Subcutaneous abdominal adipose tissue (tissue), 5 donors: Measurements from ENCODE around the gene LRRC38.

Experiments used
- H3K27ac ChIP-seq: one replicate; pipeline ENCODE4 v1.7.0; 2013; ENCODE audit warnings: low read depth, mild to moderate bottlenecking, inconsistent platforms, low read length, moderate library complexity
- H3K27me3 ChIP-seq, 5 donors: one replicate each; pipeline ENCODE4 v1.7.0; 2013; ENCODE audit warnings: low read length in 5 of 5, inconsistent platforms in 1 of 5; ENCODE audit not compliant: control insufficient read depth in 5 of 5, insufficient read depth in 4 of 5
- H3K36me3 ChIP-seq, 5 donors: one replicate each; pipeline ENCODE4 v1.7.0; 2013; ENCODE audit warnings: low read length in 5 of 5; ENCODE audit not compliant: control insufficient read depth in 5 of 5, insufficient read depth in 5 of 5
- H3K4me1 ChIP-seq, 5 donors: one replicate each; pipeline ENCODE4 v1.7.0; 2013; ENCODE audit warnings: low read length in 5 of 5, mild to moderate bottlenecking in 3 of 5, moderate library complexity in 1 of 5; ENCODE audit not compliant: control insufficient read depth in 5 of 5, insufficient read depth in 5 of 5
- H3K4me3 ChIP-seq, 5 donors: one replicate each; pipeline ENCODE4 v1.7.0; 2013; ENCODE audit warnings: low read length in 5 of 5, low read depth in 1 of 5
- H3K9ac ChIP-seq, 5 donors: one replicate each; pipeline ENCODE4 v1.7.0; 2013; ENCODE audit warnings: low read length in 5 of 5, mild to moderate bottlenecking in 4 of 5, moderate library complexity in 3 of 5
- H3K9me3 ChIP-seq, 5 donors: one replicate each; pipeline ENCODE4 v1.7.0; 2013; ENCODE audit warnings: low read length in 5 of 5; ENCODE audit not compliant: control insufficient read depth in 5 of 5
- donor health status: healthy.
- donor health status: healthy.
- donor health status: healthy.
- donor health status: healthy.
- donor health status: healthy.

The LRRC38 gene

DNA sequence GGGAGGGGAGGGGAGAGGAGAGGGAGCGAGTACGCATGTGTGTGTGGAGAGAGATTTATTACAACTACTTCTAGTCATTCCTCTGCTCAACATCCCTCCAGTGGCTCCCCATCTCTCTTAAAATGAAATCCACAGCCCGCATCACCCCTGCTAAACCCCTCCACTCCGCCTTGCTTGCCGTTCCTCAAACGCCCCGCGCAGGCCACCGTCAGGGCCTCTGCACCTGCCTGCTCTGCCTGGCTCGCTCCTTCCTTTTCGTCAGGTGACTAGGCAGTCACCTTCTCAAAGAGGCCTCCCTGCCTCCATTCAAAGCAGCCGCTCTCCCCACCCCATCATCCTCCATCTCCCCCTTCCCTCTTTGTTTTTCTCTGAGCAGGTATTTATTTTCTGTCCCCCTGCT is 29.9 kb downstream of the LRRC38 start:
- no peaks in the 10 kb centered on the region for H3K9me3 ChIP-seq
- H3K4me1 ChIP-seq = peaks cover 0 to 7% (median 2%) of the 10 kb centered on the region in 5 donors
- H3K27me3 ChIP-seq = peaks cover 0 to 7% (median 0%) of the 10 kb centered on the region in 5 donors
- H3K27ac ChIP-seq = no peak overlapping the region
- H3K36me3 ChIP-seq = no peaks in the 10 kb centered on the region
- H3K4me3 ChIP-seq = no peak overlapping the region
- no peak overlapping the region for H3K9ac ChIP-seq

DNA sequence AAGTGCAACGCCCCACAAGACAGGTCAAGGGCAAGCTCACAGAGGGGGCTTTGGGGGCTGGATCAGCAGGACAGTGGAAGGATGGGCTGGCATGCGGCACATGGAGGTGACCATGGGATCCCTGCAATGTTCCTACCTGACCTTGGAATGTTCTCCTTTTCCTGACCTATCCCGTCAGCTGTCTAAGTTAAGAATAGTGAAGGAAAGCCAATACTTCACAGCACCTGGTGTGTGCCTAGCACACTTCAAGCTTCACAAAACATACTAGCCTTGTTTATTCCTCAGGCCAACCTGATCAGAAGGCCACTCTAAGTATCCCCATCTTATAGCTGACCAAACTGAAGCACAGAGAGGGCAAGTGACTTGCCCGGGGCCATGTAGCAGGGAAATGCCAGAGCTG is 31.2 kb downstream of the LRRC38 start:
- Histone ChIP-seq H3K4me3 (no peak overlapping the region), H3K27ac (no peak overlapping the region), H3K9me3 (peaks cover 0 to 11% (median 11%) of the 10 kb centered on the region in 5 donors), H3K4me1 (peaks cover 0 to 2% (median 0%) of the 10 kb centered on the region in 5 donors), H3K9ac (no peak overlapping the region), H3K27me3 (peaks cover 0 to 7% (median 0%) of the 10 kb centered on the region in 5 donors), H3K36me3 (no peaks in the 10 kb centered on the region)

DNA sequence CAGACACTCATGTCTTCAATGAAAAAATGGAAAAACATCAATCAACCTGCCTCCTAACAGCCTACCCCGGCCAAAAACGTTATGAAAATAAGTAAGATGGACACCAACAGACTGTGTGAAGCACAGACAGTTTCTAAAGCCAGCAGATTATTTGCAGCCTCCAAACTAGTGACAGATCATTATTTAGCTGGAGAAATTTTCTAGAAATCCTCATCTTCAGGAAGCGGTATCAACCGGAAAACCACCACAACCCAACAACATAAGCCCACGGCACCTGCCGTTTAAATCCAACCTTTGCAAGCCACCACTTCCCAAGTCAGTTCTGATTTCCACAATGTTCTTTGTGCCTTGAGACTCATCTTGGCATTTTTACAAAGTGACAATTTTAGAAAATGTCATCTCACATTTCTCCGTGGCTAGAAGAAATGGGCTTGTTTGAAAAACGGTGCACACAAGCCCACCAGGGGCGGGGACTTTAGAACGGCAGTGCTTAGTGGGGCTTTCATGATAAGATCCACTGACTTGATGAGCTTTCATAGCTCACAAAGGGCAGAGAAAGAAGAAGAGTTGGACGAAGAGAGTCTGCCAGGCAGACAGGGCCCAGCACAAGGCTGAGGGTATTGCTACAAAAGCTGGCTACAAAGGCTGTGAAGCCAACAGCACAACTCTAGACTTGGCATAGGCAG is 34.5 kb downstream of the LRRC38 start:
- peaks cover 0 to 3% (median 0%) of the 10 kb centered on the region in 5 donors for H3K27me3 ChIP-seq
- H3K4me1 ChIP-seq = no peaks in the 10 kb centered on the region
- H3K9me3 ChIP-seq = peaks cover 0 to 27% (median 13%) of the 10 kb centered on the region in 5 donors
- no peak overlapping the region for H3K27ac ChIP-seq
- no peaks in the 10 kb centered on the region for H3K36me3 ChIP-seq
- H3K4me3 ChIP-seq = no peak overlapping the region
- no peak overlapping the region for H3K9ac ChIP-seq

DNA sequence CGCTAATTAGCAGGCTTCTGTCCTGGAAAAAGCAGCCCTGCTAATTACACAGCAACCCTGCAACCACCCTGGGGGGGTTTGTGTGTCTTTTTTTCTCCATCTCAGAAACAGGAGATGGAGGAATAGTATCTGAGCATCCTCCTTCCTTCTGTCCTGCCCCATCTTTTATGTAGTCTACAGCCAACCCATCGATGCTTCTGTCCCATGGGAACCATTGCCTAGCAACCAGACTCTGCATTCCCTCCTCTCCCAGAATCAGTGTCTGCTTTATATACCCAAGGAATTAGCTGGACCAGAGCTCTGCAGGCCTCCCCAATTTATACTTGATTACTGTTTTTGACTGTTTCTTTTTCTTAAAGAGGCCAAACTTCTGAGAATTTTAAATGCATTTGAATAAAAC is 35.1 kb downstream of the LRRC38 start:
- H3K27me3 ChIP-seq = peaks cover 0 to 3% (median 0%) of the 10 kb centered on the region in 5 donors
- H3K4me3 ChIP-seq = no peak overlapping the region
- peaks cover 0 to 27% (median 14%) of the 10 kb centered on the region in 5 donors for H3K9me3 ChIP-seq
- no peak overlapping the region for H3K9ac ChIP-seq
- H3K36me3 ChIP-seq = no peaks in the 10 kb centered on the region
- no peak overlapping the region for H3K27ac ChIP-seq
- no peaks in the 10 kb centered on the region for H3K4me1 ChIP-seq

- no peak overlapping the region for H3K9ac ChIP-seq
- no peaks in the 10 kb centered on the region for H3K4me1 ChIP-seq
- H3K27ac ChIP-seq = no peak overlapping the region
- H3K27me3 ChIP-seq = peaks cover 0 to 17% (median 4%) of the 10 kb centered on the region in 5 donors
- peaks cover 0 to 3% (median 2%) of the 10 kb centered on the region in 5 donors for H3K9me3 ChIP-seq
- H3K36me3 ChIP-seq = no peaks in the 10 kb centered on the region
- H3K4me3 ChIP-seq = no peak overlapping the region
Observed at GRCh38 chr1:13469343-13469742, 44.5 kb downstream of the LRRC38 start.

DNA sequence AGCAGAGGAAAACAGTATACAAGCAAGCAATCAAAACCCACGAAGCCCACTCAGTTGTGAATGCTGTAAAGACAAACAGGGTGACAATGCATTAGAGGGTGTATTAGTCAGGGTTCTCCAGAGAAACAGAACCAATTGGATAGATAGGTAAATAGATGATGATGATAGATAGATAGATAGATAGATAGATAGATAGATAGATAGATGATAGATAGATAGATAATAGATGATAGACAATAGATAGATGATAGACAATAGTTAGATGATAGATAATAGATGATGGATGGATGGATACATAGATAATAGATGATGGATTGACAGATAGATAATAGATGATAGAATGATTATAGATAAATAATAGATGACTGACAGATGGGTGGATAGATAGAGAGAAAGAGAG is 48.3 kb downstream of the LRRC38 start:
- H3K9ac ChIP-seq = no peak overlapping the region
- H3K27ac ChIP-seq = no peak overlapping the region
- no peaks in the 10 kb centered on the region for H3K9me3 ChIP-seq
- H3K4me1 ChIP-seq = peaks cover 0 to 4% (median 0%) of the 10 kb centered on the region in 5 donors
- no peaks in the 10 kb centered on the region for H3K36me3 ChIP-seq
- H3K4me3 ChIP-seq = no peak overlapping the region
- peaks cover 0 to 19% (median 15%) of the 10 kb centered on the region in 5 donors for H3K27me3 ChIP-seq

DNA sequence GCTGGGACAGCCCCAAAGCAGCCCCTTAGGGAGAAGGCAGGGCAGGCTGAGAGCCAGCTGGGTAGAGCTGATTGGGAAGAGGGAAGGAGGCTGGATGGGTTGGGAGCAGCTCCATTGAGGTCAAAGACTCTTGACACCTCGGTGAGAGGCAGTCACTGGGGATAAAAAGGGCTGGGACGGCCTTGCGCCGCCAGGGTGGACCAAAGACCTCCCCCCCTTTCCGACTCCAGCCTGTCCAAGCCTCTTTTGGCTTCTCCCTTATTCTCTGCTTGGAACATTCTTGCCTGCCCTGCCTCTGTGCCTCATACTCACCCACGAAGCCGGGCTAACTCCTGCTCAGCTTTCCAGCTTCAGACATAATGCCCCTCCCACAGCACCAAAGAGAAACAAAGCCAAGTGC is 51.1 kb downstream of the LRRC38 start:
- peaks cover 0 to 16% (median 15%) of the 10 kb centered on the region in 5 donors for H3K27me3 ChIP-seq

GRCh38 chr1:13461977-13462376 is 51.8 kb downstream of the LRRC38 start:
- Histone ChIP-seq H3K27ac (no peak overlapping the region), H3K9ac (no peak overlapping the region), H3K4me1 (peaks cover 0 to 4% (median 0%) of the 10 kb centered on the region in 5 donors), H3K36me3 (no peaks in the 10 kb centered on the region), H3K4me3 (no peak overlapping the region), H3K27me3 (peaks cover 0 to 16% (median 15%) of the 10 kb centered on the region in 5 donors), H3K9me3 (no peaks in the 10 kb centered on the region)

More for the DNA sequence above, 51.1 kb downstream of the LRRC38 start:
- H3K4me3 ChIP-seq = no peak overlapping the region
- H3K4me1 ChIP-seq = peaks cover 0 to 4% (median 0%) of the 10 kb centered on the region in 5 donors
- no peak overlapping the region for H3K27ac ChIP-seq
- no peaks in the 10 kb centered on the region for H3K9me3 ChIP-seq
- no peaks in the 10 kb centered on the region for H3K36me3 ChIP-seq
- no peak overlapping the region for H3K9ac ChIP-seq

- H3K9me3 ChIP-seq = no peaks in the 10 kb centered on the region
- no peak overlapping the region for H3K4me3 ChIP-seq
- no peak overlapping the region for H3K27ac ChIP-seq
- no peak overlapping the region for H3K9ac ChIP-seq
- H3K36me3 ChIP-seq = no peaks in the 10 kb centered on the region
- no peaks in the 10 kb centered on the region for H3K4me1 ChIP-seq
- H3K27me3 ChIP-seq = peaks cover 0 to 3% (median under 1%) of the 10 kb centered on the region in 5 donors
Observed at GRCh38 chr1:13456904-13457532, 56.8 kb downstream of the LRRC38 start.

- H3K4me1 ChIP-seq = no peaks in the 10 kb centered on the region
- H3K9ac ChIP-seq = no peak overlapping the region
- peaks cover 0 to 3% (median 0%) of the 10 kb centered on the region in 5 donors for H3K27me3 ChIP-seq
- H3K4me3 ChIP-seq = no peak overlapping the region
- H3K27ac ChIP-seq = no peak overlapping the region
- no peaks in the 10 kb centered on the region for H3K9me3 ChIP-seq
- H3K36me3 ChIP-seq = no peaks in the 10 kb centered on the region
Observed at GRCh38 chr1:13451399-13451965, 62.3 kb downstream of the LRRC38 start.
